HG03432 (cell line): ENCODE results near the gene C7orf57.
"Not testable (repeated sequence)": the region's sequence is repeated elsewhere in the genome, so short reads cannot be mapped to it uniquely, and the experiment has no call there.

Experiments used
- ATAC-seq: cut with Tn5 transposase; IDR thresholded peaks from one replicate; pipeline ENCODE4 v1.9.1; 2021; ENCODE audit warnings: mild to moderate bottlenecking, moderate library complexity; ENCODE audit not compliant: unreplicated experiment

The C7orf57 gene

GRCh38 chr7:48035301-48035966 lies at the start of gene C7orf57:
C7orf57 (plus strand) TSS chr7:48035543; CDS start chr7:48036309, 766 bp downstream.
- ATAC-seq: peak; percentile 100

GRCh38 chr7:47988496-47989386 lies 46.6 kb upstream of the C7orf57 start:
- no peak for ATAC-seq

- not testable (repeated sequence) for ATAC-seq
Observed at GRCh38 chr7:47989607-47990400, 45.5 kb upstream of the C7orf57 start.

- ATAC-seq: no peak
Observed at GRCh38 chr7:47990592-47990991, 44.8 kb upstream of the C7orf57 start.

- ATAC-seq: no peak
Observed at GRCh38 chr7:47991270-47991669, 44.1 kb upstream of the C7orf57 start.

- peak; percentile 99 for ATAC-seq
Observed at GRCh38 chr7:47991741-47992311, 43.5 kb upstream of the C7orf57 start.

GRCh38 chr7:47992446-47992845 lies 42.9 kb upstream of the C7orf57 start:
- no peak for ATAC-seq

GRCh38 chr7:47999413-47999812 lies 35.9 kb upstream of the C7orf57 start:
- ATAC-seq: no peak

GRCh38 chr7:48000164-48000563 lies 35.2 kb upstream of the C7orf57 start:
- ATAC-seq: not testable (repeated sequence)

GRCh38 chr7:48004032-48004431 lies 31.3 kb upstream of the C7orf57 start:
- ATAC-seq: peak; percentile 19

GRCh38 chr7:48004638-48005037 lies 30.7 kb upstream of the C7orf57 start:
- ATAC-seq: peak; percentile 81

- no peak for ATAC-seq
Observed at GRCh38 chr7:48006866-48007265, 28.5 kb upstream of the C7orf57 start.

- ATAC-seq: no peak
Observed at GRCh38 chr7:48009257-48009656, 26.1 kb upstream of the C7orf57 start.

- ATAC-seq: no peak
Observed at GRCh38 chr7:48009954-48010353, 25.4 kb upstream of the C7orf57 start.

GRCh38 chr7:48011323-48011722 lies 24.0 kb upstream of the C7orf57 start:
- ATAC-seq: no peak

GRCh38 chr7:48011951-48012350 lies 23.4 kb upstream of the C7orf57 start:
- ATAC-seq: no peak

GRCh38 chr7:48016641-48017040 lies 18.7 kb upstream of the C7orf57 start:
- ATAC-seq: no peak

GRCh38 chr7:48017674-48018073 lies 17.7 kb upstream of the C7orf57 start:
- no peak for ATAC-seq

- no peak for ATAC-seq
Observed at GRCh38 chr7:48025624-48026023, 9.7 kb upstream of the C7orf57 start.

GRCh38 chr7:48028938-48029337 lies 6.4 kb upstream of the C7orf57 start, which contains the start of gene SUN3:
SUN3 (minus strand) TSS chr7:48029107; CDS start chr7:48028938, 169 bp downstream.
- no peak for ATAC-seq

GRCh38 chr7:48031111-48031510 lies 4.2 kb upstream of the C7orf57 start:
- no peak for ATAC-seq
